Middle frontal gyrus (tissue), 1 donor: ENCODE results near the gene SBNO1.
"Not testable (repeated sequence)": the region's sequence is repeated elsewhere in the genome, so short reads cannot be mapped to it uniquely, and the experiment has no call there.

ENCODE experiments used
- DNase-seq: peaks from one replicate; pipeline ENCODE4 v3.0.0-alpha.2; 2015; ENCODE audit warnings: low spot score; ENCODE audit errors: extremely low spot score

Gene SBNO1

DNA sequence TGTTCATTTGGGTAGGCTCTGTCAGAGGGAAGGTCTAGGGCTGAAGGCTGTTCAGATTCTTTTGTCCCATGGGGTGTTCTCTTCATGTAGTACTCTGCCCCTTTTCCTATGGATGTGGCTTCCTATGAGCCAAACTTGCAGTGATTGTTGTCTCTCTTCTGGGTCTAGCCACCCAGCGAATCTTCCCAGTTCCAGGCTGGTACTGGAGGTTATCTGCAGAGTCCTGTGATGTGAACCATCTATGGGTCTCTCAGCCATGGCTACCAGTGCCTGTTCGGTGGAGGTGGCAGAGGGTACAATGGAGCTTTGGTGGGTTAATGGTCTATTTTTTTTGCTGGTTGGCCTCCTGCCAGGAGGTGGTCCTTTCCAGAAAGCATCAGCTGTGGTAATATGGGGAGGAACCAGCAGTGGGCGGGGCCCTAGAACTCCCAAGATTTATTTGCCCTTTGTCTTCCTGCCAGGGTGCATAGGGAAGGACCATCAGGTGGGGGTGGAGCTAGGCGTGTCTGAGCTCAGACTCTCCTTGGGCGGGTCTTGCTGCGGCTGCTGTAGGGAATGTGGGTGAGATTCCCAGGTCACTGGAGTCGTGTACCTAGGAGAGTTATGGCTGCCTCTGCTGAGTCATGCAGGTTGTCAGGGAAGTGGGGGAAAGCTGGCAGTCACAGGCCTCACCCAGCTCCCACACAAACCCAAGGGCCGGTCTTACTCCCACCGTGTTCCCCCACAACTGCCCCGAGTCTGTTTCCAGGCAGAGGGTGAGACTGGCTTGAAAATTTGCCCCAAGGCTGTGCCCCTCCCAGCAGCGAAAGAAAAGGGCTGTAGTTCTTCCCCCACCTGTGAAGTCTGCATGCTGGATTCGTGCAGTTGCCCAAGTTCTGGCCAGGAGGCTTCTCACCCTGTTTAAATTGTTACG lies 113.9 kb downstream of the SBNO1 start:
- no peak for DNase-seq

DNA sequence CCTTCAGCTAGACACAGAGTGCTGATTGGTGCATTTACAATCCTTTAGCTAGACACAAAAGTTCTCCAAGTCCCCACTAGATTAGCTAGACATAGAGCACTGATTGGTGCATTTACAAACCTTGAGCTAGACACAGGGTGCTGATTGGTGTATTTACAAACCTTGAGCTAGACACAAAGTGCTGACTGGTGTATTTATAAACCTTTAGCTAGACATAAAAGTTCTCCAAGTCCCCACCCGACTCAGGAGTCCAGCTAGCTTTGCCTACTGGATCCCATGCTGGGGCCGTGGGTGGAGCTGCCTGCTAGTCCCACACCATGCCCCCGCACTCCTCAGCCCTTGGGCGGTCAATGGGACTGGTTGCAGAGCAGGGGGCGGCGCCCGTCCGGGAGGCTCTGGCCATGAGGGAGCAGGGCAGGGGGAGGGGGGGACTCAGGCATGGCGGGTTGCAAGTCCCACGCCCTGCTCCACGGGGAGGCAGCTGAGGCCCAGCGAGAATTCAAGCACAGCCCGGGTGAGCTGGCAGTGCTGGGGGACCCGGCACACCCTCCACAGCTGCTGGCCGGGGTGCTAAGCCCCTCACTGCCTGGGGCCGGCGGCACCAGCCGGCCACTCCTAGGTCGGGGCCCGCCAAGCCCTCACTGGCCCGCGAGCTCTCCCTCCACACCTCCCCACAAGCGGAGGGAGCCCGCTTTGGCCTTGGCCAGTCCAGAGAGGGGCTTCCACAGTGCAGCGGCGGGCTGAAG lies 115.5 kb downstream of the SBNO1 start:
- DNase-seq, result not testable (repeated sequence)

- DNase-seq, result not testable (repeated sequence)
Measured at GRCh38 chr12:123248129-123248528, 116.5 kb downstream of the SBNO1 start.

GRCh38 chr12:123245678-123246077 lies 119.0 kb downstream of the SBNO1 start:
- DNase-seq, result no peak

DNA sequence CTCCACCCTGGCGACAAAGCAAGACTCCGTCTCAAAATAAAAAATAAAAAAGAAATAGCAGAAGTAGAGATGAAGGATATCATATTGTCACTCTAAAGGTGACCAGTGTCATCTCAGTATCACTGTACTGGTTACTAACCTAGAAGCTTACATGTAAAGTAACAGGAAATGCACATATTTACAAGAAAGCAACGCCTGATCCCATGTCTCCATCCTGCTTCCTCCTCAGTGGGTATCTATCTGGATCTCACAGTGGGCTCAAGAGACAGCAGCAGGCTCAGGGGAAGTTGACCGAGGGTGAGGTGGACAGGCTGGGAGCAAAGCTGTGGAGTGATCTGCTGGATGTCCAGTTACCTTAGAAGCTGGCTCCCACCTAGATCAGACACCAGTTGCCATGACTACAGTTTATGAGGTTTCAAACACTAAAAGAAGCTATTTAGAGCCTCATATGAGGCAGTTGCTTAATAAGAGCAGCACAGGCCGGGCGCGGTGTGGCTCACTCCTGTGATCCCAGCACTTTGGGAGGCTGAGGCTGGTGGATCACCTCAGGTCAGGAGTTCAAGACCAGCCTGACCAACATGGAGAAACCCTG lies 120.9 kb downstream of the SBNO1 start:
- DNase-seq, result no peak

DNA sequence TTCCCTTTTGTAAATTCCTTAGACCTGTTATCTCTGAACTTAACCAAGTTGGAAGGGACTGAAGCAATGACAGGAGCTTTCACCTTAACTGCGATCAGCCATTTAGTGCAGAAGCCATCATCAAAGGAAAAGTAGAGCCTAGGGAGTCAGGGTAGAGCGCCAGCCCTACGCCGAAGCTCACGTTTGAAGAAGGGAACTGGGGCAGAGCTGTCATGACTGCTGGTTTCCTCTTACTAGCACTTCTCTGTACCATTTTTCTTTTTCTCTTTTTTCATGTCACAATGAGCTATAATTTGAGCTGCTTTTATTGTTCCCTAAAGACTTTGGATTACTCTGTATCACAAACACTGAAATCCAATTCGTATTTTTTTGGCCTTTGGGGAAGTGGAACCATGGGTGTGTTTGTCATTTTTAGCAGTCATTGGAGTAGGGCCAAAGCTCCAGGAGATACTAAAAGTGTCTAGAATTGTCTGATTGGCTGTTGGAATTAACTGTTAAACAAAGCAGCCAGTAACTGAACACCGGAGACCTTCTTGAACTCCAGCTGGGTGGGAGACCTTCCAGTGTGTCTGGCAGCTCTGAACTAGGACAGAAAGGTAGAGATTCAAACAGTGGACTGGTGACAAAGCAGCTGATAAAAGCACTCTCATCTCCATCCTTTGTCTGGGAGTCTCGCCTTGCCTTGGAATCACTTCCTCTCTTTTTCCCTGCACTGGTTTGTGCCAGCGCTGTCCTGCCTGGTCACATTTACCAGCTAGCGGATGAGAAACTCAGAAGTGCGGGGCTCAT lies 122.3 kb downstream of the SBNO1 start:
- no peak for DNase-seq
